Left ventricle myocardium inferior (tissue), 1 donor: Measurements from ENCODE around the gene TSEN2. TPM values are rescaled to one million over a fixed set of nuclear protein-coding genes. Genes with fewer than 3 reads are reported as not detected.
A peak's percentile ranks its signal among the peaks of the same experiment; 100 is the strongest.

ENCODE experiments used
- DNase-seq: peaks from one replicate; pipeline ENCODE4 v3.0.0-alpha.2; 2020
- H3K27ac ChIP-seq: fragments of 200-600 bp; replicated peaks from 2 replicates; pipeline ENCODE4 v1.8.0; 2021
- H3K27me3 ChIP-seq: fragments of 200-600 bp; 2 replicates; pipeline ENCODE4 v1.8.0; 2021; ENCODE audit warnings: low read depth
- H3K36me3 ChIP-seq: fragments of 200-600 bp; 2 replicates; pipeline ENCODE4 v1.8.0; 2021
- H3K4me1 ChIP-seq: fragments of 200-600 bp; 2 replicates; pipeline ENCODE4 v1.8.0; 2021
- H3K4me3 ChIP-seq: fragments of 200-600 bp; 2 replicates; pipeline ENCODE4 v1.8.0; 2021; ENCODE audit warnings: mild to moderate bottlenecking, moderate library complexity
- H3K9me3 ChIP-seq: fragments of 200-600 bp; replicated peaks from 2 replicates; pipeline ENCODE4 v1.8.0; 2021
- CTCF ChIP-seq: fragments of 200-600 bp; IDR thresholded peaks from 2 replicates; pipeline ENCODE4 v1.8.0; 2021; ENCODE audit warnings: antibody characterized with exemption, mild to moderate bottlenecking, borderline replicate concordance
- intact Hi-C: fragments of 100-400 bp; cut with micrococcal nuclease; formaldehyde crosslinking; loops from one replicate; pipeline ENCODE4 v1.11.0; 2022
- total RNA-seq: library from RNA; stranded (reverse); fragmentation: NEBNext Ultra II Directional; extraction: Animal tissue kit (Norgen Biotek cat#: 25700); gene quantifications from one replicate; pipeline ENCODE4 v1.2.1, GENCODE V29; 2021
- donor health status: DM: no; HTN: yes; CAD: no; lungs with severe emphysema.

The TSEN2 gene
- total RNA-seq, 1 donor from 2014 or later = 22.5 TPM

- Histone ChIP-seq H3K4me3 (no peak overlapping the region), H3K36me3 (no peaks in the 10 kb centered on the region), H3K4me1 (peaks cover 28% of the 10 kb centered on the region), H3K27ac (no peak overlapping the region), H3K9me3 (no peaks in the 10 kb centered on the region), H3K27me3 (no peaks in the 10 kb centered on the region)
- TF ChIP-seq CTCF = no peak
- intact Hi-C loops = no loop called here
- DNase-seq = no peak
Measured at GRCh38 chr3:12461097-12461649, 23.1 kb upstream of the TSEN2 start.

- intact Hi-C loops = no loop called here
Measured at GRCh38 chr3:12462159-12462947, 21.9 kb upstream of the TSEN2 start.

GRCh38 chr3:12463686-12464085, 20.6 kb upstream of the TSEN2 start:
- intact Hi-C loops = no loop called here

More at GRCh38 chr3:12462159-12462947, 21.9 kb upstream of the TSEN2 start:
- Histone ChIP-seq H3K36me3 (no peaks in the 10 kb centered on the region), H3K9me3 (no peaks in the 10 kb centered on the region), H3K4me1 (peaks cover 29% of the 10 kb centered on the region), H3K27me3 (no peaks in the 10 kb centered on the region), H3K4me3 (no peak overlapping the region), H3K27ac (peak overlapping the region; percentile 58)
- TF ChIP-seq CTCF = no peak
- DNase-seq = no peak

GRCh38 chr3:12464181-12464580, 20.1 kb upstream of the TSEN2 start:
- TF ChIP-seq CTCF = no peak
- H3K36me3 ChIP-seq = no peaks in the 10 kb centered on the region
- peaks cover 29% of the 10 kb centered on the region for H3K4me1 ChIP-seq
- DNase-seq = no peak
- no peak overlapping the region for H3K4me3 ChIP-seq
- intact Hi-C loops = no loop called here
- H3K27me3 ChIP-seq = no peaks in the 10 kb centered on the region
- no peaks in the 10 kb centered on the region for H3K9me3 ChIP-seq
- no peak overlapping the region for H3K27ac ChIP-seq

More at GRCh38 chr3:12463686-12464085, 20.6 kb upstream of the TSEN2 start:
- TF ChIP-seq CTCF = no peak
- Histone ChIP-seq H3K9me3 (no peaks in the 10 kb centered on the region), H3K27me3 (no peaks in the 10 kb centered on the region), H3K4me3 (no peak overlapping the region), H3K27ac (no peak overlapping the region), H3K4me1 (peaks cover 29% of the 10 kb centered on the region), H3K36me3 (no peaks in the 10 kb centered on the region)
- no peak for DNase-seq

- Histone ChIP-seq H3K4me1 (peaks cover 25% of the 10 kb centered on the region), H3K27ac (no peak overlapping the region), H3K4me3 (no peak overlapping the region), H3K27me3 (no peaks in the 10 kb centered on the region), H3K9me3 (no peaks in the 10 kb centered on the region), H3K36me3 (no peaks in the 10 kb centered on the region)
- TF ChIP-seq CTCF = no peak
- intact Hi-C loops = no loop called here
- no peak for DNase-seq
Measured at GRCh38 chr3:12465151-12465835, 19.0 kb upstream of the TSEN2 start.
